AG04450 (cell line): ENCODE data around the gene KREMEN2. TPM values are rescaled to one million over a fixed set of nuclear protein-coding genes. Genes with fewer than 3 reads are reported as not detected.

ENCODE experiments used
- CTCF ChIA-PET: fragments of 300-600, 350-600 bp; formaldehyde crosslinking; extraction: SDS; loops from one replicate; lab custom pipeline; 2022; ENCODE audit warnings: antibody characterized with exemption, inconsistent platforms; lab: Charles Lee
- POLR2A ChIA-PET: fragments of 350-600 bp; formaldehyde crosslinking; extraction: SDS; loops from one replicate; lab custom pipeline; 2021; ENCODE audit warnings: antibody characterized with exemption, inconsistent platforms; lab: Yijun Ruan, JAX
- DNase-seq: peaks from one replicate; pipeline ENCODE4 v3.0.0-alpha.2; 2011; ENCODE audit warnings: low read depth, low spot score
- H3K27ac ChIP-seq: one replicate; pipeline ENCODE4 v1.5.1; 2012; ENCODE audit warnings: low read depth, low read length, control low read depth
- H3K27me3 ChIP-seq: one replicate; pipeline ENCODE4 v1.6.0; 2012; ENCODE audit warnings: low read length; ENCODE audit not compliant: control insufficient read depth, insufficient read depth
- H3K4me3 ChIP-seq: 2 replicates; pipeline ENCODE4 v1.5.1; 2011; ENCODE audit warnings: mild to moderate bottlenecking, low read depth, low read length, control low read depth
- H3K9me3 ChIP-seq: 2 replicates; pipeline ENCODE4 v1.5.1; 2012; ENCODE audit warnings: low read length; ENCODE audit not compliant: control insufficient read depth, insufficient read depth
- polyA plus RNA-seq: library from polyadenylated mRNA; depleted of rRNA; stranded (reverse); fragments of >200 nt; gene quantifications from 2 replicates; pipeline ENCODE4 v1.2.3, GENCODE V29; 2011
- TF ChIP-seq, protein P1 (sequence below): IDR thresholded peaks from 2 replicates; pipeline ENCODE4 v1.5.1; 2011; ENCODE audit warnings: low read depth, low read length, control low read depth, inconsistent platforms

KREMEN2 gene
- polyA plus RNA-seq, 1 experiment, result 0.04 TPM

DNA sequence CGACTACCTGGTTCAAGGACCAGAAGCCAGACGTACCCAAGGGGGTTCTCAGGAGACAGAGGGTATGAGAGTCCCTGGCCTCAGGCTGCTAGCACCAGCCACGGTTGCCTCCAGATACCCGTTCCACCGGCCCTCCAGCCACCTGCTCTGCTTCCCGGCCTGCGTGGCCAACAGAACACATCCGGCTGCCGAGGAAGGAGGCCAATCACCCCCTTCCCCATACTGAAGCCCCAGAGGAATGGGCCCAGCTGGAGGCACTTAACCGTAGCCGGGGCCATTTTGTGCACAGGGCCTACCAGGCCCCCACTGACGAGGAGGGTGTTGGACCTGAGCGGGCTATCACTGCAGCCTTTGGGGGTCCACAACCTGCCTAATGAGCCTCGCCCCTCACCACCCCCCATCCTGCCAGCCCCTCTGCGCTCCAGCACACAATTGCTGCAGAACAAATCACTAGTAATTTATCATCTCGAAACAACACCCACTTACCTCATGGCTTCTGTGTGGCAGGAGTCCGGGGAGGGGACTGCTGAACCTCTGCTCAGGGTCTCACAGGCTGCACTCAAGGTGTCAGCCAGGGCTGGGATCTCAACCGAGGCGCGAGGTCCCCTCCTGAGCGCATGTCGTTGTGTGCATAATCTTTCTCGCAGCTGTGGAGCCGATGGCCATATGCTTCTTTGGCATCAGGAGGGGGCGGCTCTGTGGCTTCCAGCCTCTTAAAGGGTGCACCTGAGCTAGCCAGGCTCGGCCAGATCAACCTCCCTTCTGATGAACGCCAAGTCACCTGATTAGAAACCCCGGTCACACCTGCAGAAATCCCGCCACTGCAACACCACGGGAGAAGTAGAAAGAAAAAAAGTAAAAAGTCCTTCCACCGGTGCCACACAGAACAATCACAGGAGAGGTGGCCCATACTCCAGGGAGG is 10.1 kb upstream of the KREMEN2 start:
- ChIA-PET CTCF (no interaction called here), POLR2A (no interaction called here)
- Histone ChIP-seq H3K9me3 (no peaks in the 10 kb centered on the region; the same call in 1 of the 2 replicates), H3K27ac (no peak overlapping the region), H3K4me3 (no peak overlapping the region), H3K27me3 (peaks cover 30% of the 10 kb centered on the region)
- TF ChIP-seq, protein P1, sequence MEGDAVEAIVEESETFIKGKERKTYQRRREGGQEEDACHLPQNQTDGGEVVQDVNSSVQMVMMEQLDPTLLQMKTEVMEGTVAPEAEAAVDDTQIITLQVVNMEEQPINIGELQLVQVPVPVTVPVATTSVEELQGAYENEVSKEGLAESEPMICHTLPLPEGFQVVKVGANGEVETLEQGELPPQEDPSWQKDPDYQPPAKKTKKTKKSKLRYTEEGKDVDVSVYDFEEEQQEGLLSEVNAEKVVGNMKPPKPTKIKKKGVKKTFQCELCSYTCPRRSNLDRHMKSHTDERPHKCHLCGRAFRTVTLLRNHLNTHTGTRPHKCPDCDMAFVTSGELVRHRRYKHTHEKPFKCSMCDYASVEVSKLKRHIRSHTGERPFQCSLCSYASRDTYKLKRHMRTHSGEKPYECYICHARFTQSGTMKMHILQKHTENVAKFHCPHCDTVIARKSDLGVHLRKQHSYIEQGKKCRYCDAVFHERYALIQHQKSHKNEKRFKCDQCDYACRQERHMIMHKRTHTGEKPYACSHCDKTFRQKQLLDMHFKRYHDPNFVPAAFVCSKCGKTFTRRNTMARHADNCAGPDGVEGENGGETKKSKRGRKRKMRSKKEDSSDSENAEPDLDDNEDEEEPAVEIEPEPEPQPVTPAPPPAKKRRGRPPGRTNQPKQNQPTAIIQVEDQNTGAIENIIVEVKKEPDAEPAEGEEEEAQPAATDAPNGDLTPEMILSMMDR, result no peak
- no peak for DNase-seq

DNA sequence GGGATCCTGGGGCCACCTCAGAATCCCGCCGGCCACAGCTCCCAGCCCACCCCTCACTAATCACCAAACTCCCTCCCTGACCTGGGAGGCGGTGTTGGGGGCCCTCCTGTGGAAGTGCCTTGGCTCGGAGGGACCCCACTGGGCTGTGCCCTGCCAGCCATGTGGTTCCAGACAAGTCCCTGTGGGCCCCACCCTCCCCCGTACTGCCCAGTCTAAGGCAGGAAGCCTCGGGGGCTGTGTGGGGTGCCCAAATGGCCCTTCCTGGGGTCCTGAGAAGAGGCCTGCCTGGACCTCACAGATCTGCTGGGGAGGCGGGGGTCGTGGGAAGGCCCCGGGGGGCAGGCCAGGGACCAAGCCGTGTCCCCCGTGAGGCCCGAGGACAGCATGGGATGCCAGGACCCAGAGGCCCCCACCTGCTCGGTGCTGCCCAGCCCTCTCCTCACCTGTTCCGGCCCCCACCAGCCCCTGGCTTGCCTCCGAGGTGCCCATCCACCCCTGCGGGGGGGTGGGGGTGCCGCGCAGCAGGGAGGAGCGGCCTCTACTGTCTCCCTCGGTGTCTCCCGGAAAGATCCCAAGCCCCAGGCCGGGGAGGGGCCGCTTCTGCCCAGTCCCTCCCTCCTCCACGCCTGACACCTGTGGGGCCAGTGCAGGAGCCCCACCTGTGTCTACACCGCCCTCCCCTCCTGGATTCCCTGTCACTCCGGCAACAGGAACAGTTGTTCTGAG is 9.3 kb upstream of the KREMEN2 start:
- Histone ChIP-seq H3K9me3 (no peaks in the 10 kb centered on the region; the same call in 1 of the 2 replicates), H3K27ac (no peak overlapping the region), H3K4me3 (no peak overlapping the region), H3K27me3 (peaks cover 30% of the 10 kb centered on the region)
- TF ChIP-seq, protein P1, result no peak
- CTCF ChIA-PET, result no interaction called here
- no peak for DNase-seq
- POLR2A ChIA-PET, result no interaction called here

DNA sequence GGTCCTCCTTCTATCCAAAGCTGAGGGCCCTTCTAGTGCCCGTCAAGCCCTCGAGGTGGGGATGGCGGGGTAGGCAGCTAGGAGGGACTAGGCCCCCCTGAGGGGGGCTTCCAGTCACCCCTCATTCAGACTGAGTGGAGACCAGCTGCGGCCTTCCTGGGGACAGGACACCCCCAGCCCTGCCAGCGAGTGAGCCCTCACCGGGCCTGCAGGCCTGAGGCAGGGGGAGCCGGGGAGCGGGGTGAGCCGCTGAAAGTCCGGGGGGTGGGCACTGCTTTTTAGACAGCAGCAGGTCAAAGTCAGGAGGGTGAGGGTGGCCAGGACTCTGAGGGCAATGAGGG is 8.7 kb upstream of the KREMEN2 start:
- no peak overlapping the region for H3K27ac ChIP-seq
- no peak for DNase-seq
- ChIA-PET POLR2A (no interaction called here), CTCF (no interaction called here)
- peaks cover 30% of the 10 kb centered on the region for H3K27me3 ChIP-seq
- no peak overlapping the region for H3K4me3 ChIP-seq
- H3K9me3 ChIP-seq, result no peaks in the 10 kb centered on the region; the same call in 1 of the 2 replicates
- TF ChIP-seq, protein P1, result no peak

DNA sequence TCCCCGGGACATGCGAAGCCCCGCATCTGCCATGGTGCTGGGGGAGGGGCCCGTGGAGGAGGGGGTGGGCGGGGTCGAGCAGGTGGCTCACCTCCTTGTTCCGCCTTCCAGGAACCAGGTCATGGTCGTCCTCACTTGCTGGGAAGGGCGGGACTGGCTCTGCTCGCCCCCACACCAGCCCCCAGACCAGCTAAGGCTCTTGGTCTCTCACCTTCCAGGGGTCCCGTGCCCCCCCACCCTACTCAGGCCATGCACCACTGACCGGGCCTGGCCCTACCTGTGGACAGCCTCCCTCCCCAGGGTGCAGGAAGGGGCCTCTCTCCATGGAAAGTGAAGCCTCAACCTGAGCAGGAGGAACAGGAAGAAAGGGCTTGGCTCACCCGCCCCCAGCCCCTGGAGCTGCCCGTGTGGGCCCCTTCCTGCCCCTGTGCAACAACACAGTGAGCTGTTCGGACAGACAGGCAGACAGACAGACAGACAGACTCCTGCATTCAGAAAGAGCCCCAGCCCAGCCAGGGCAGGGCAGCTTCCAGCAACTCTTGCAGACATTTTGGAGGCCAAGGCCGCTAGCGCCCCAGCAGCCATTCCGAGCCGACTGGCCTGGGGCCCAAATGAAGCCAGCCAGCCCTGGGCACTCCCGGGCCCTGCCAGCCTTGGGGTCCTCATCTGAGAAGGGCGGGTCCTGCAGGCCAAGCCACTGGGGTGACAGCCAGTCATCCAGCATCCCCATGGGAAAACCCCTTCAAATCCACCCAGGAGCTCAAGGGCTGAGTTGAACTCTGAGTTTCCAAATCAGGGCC is 8.1 kb upstream of the KREMEN2 start:
- H3K4me3 ChIP-seq, result no peak overlapping the region
- H3K27me3 ChIP-seq, result peaks cover 30% of the 10 kb centered on the region
- no peak for DNase-seq
- no peaks in the 10 kb centered on the region; the same call in 1 of the 2 replicates for H3K9me3 ChIP-seq
- POLR2A ChIA-PET, result no interaction called here
- TF ChIP-seq, protein P1, result no peak
- H3K27ac ChIP-seq, result no peak overlapping the region
- CTCF ChIA-PET, result interaction anchor here (0.9 kb wide), 1 partner anchor 29 kb away, joined by 3 read pairs; no protein-coding TSS in a partner anchor
